ENCODE measurements around the gene ATRIP.

ATRIP gene

DNA sequence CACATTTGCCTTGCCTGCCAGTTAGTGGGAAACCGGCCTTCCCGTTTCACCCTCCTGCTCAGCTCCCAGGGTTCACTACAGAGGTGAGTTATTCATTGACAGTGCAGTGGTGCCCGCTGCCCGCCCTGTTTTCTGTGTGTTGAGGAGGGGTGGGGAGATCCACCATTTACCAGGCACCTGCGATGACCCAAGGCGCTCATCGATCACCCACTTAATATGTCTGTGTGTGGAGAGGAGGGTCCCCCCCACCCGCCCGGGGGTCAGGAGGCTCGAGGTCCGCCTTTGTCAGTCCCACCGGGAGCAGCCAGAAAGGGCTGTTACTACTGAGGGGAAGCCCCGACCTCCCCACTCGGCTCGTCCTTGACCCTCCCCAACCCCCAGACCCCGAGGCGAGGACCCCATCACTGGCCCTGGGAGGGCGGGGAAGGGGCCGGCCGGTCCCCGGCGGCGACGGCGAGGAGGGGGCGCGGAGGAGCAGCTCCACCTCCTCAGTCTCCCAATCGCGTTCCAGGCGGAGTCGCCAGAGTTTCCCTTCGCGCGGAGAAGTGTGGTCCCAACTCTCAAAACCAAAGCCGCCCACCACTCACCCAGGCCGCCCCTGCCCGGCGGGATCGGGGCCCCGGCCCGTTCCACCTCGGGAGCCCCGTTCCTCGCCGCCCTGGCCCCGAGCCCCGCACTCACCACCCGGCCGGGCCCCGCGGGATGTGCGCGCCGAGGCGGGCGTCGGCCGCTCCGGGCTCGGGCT is 17.8 kb upstream of the ATRIP start:
- WGBS, 2 donors (ENCODE audit: extremely low coverage in 2 of 2, insufficient read length in 2 of 2, insufficient replicate concordance in 1 of 2): no CpG with 5 or more reads among the region's 60 CpGs
- Histone ChIP-seq H4K8ac (ENCODE audit: low read depth, low read length) (no peak overlapping the region), H3K79me1 (ENCODE audit: low read depth, low read length) (peaks cover 29% of the 10 kb centered on the region), H3K23ac (ENCODE audit: low read depth, low read length, poor library complexity) (no peak overlapping the region), H3K4me2 (ENCODE audit: insufficient read depth, low read length, poor library complexity, severe bottlenecking) (peak overlapping the region; percentile 84), H3K27ac (replicated peaks; ENCODE audit: low read length) (peak overlapping the region; percentile 92), H3K18ac (ENCODE audit: low read length) (peak overlapping the region; percentile 93), H2BK5ac (ENCODE audit: low read length) (peak overlapping the region; percentile 91), H3K4me3 (ENCODE audit: low read length in 2 of 2) (peak overlapping the region; percentile 77 to 84), H3K4ac (ENCODE audit: low read length) (no peak overlapping the region), H3K14ac (ENCODE audit: low read length) (no peak overlapping the region), H2AFZ (ENCODE audit: low read length) (peak overlapping the region; percentile 88), H3K4me1 (ENCODE audit: control insufficient read depth in 2 of 2, insufficient read depth in 1 of 2, low read depth in 1 of 2, low read length in 2 of 2) (peaks cover 23 to 44% of the 10 kb centered on the region in 2 donors), H3K9me3 (replicated peaks in 1 of 2; ENCODE audit: control insufficient read depth in 2 of 2, insufficient read depth in 1 of 2, low read depth in 1 of 2, low read length in 2 of 2) (no peaks in the 10 kb centered on the region), H3K36me3 (replicated peaks in 1 of 2; ENCODE audit: control insufficient read depth in 2 of 2, insufficient read depth in 2 of 2, low read length in 2 of 2) (peaks cover 13 to 63% of the 10 kb centered on the region in 2 donors), H2BK15ac (ENCODE audit: low read length) (no peak overlapping the region), H4K91ac (ENCODE audit: low read depth, low read length, poor library complexity) (peak overlapping the region; percentile 50), H3K9ac (ENCODE audit: low read depth, low read length, poor library complexity) (peak overlapping the region; percentile 78), H2BK12ac (ENCODE audit: low read length) (no peak overlapping the region), H2AK5ac (ENCODE audit: low read depth, low read length) (peak overlapping the region; percentile 13), H2BK120ac (ENCODE audit: low read depth, low read length) (no peak overlapping the region), H3K27me3 (ENCODE audit: control insufficient read depth in 3 of 3, insufficient read depth in 3 of 3, low read depth in 1 of 3, low read length in 3 of 3) (no peaks in the 10 kb centered on the region)
- DNase-seq (ENCODE audit: low spot score): no peak

GRCh38 chr3:48429317-48429959 is 17.1 kb upstream of the ATRIP start:
- Histone ChIP-seq H3K4ac (ENCODE audit: low read length) (no peak overlapping the region), H3K27ac (replicated peaks; ENCODE audit: low read length) (peak overlapping the region; percentile 92), H3K4me2 (ENCODE audit: insufficient read depth, low read length, poor library complexity, severe bottlenecking) (peak overlapping the region; percentile 84), H3K18ac (ENCODE audit: low read length) (peak overlapping the region; percentile 93), H3K14ac (ENCODE audit: low read length) (no peak overlapping the region), H2AK5ac (ENCODE audit: low read depth, low read length) (peak overlapping the region; percentile 88), H4K8ac (ENCODE audit: low read depth, low read length) (peak overlapping the region; percentile 68), H2BK120ac (ENCODE audit: low read depth, low read length) (peak overlapping the region; percentile 78), H3K36me3 (replicated peaks in 1 of 2; ENCODE audit: control insufficient read depth in 2 of 2, insufficient read depth in 2 of 2, low read length in 2 of 2) (peaks cover 15 to 63% of the 10 kb centered on the region in 2 donors), H3K23ac (ENCODE audit: low read depth, low read length, poor library complexity) (peak overlapping the region; percentile 12), H3K4me3 (ENCODE audit: low read length in 2 of 2) (peak overlapping the region; percentile 77 to 84), H3K79me1 (ENCODE audit: low read depth, low read length) (peaks cover 23% of the 10 kb centered on the region), H2BK5ac (ENCODE audit: low read length) (peak overlapping the region; percentile 91), H2BK15ac (ENCODE audit: low read length) (no peak overlapping the region), H4K91ac (ENCODE audit: low read depth, low read length, poor library complexity) (peak overlapping the region; percentile 50), H3K27me3 (ENCODE audit: control insufficient read depth in 3 of 3, insufficient read depth in 3 of 3, low read depth in 1 of 3, low read length in 3 of 3) (no peaks in the 10 kb centered on the region), H3K4me1 (ENCODE audit: control insufficient read depth in 2 of 2, insufficient read depth in 1 of 2, low read depth in 1 of 2, low read length in 2 of 2) (peaks cover 23 to 47% of the 10 kb centered on the region in 2 donors), H3K9ac (ENCODE audit: low read depth, low read length, poor library complexity) (peak overlapping the region; percentile 94), H2BK12ac (ENCODE audit: low read length) (peak overlapping the region; percentile 36), H2AFZ (ENCODE audit: low read length) (peak overlapping the region; percentile 88), H3K9me3 (replicated peaks in 1 of 2; ENCODE audit: control insufficient read depth in 2 of 2, insufficient read depth in 1 of 2, low read depth in 1 of 2, low read length in 2 of 2) (no peaks in the 10 kb centered on the region)
- peak; percentile 76 for DNase-seq (ENCODE audit: low spot score)
- WGBS, 2 donors (ENCODE audit: extremely low coverage in 2 of 2, insufficient read length in 2 of 2, insufficient replicate concordance in 1 of 2): no CpG with 5 or more reads among the region's 86 CpGs

DNA sequence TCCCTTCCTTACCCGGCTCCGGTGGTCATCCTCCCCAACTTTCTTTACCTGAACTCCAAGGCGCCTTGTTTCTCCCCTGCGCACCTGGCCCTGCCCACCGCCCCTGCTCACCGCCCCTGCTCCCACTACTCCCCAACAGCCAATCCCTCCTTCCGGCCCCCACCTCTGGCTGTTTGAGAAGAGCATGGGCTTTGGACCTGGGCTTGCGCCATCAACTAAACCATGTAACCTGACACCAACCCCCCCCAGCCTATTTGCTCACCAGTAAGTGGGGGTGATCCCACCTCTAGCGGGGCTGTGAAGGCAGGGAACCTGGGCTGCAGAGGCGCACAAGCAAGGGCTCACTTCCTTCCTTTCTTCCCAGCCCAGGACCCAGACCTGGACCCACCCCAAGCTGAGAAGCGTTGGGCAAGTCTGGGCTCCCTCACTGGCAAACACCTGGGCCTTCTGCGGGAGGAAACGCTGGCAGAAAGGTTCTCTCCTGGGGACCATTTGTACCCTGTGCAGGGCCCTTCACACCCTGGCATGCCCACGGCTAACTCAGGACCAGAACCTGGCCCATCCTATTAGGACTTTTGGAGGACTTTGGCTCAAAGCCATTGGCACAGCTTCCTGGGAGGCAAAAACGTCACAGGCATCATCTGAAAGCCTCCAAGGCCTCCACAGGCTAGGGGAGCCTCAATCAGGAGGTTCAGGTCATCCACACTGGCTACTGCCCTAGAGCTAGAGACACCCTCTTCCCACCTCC is 16.4 kb upstream of the ATRIP start, which contains the start of gene PLXNB1:
PLXNB1 (minus strand) TSS at position 127 of the 748 bp plus-strand sequence. CDS start 5,475 bp downstream, outside the sequence.
- no CpG with 5 or more reads among the region's 15 CpGs for WGBS, 2 donors (ENCODE audit: extremely low coverage in 2 of 2, insufficient read length in 2 of 2, insufficient replicate concordance in 1 of 2)
- Histone ChIP-seq H3K14ac (ENCODE audit: low read length) (no peak within 1 kb of the TSS), H3K23ac (ENCODE audit: low read depth, low read length, poor library complexity) (peak within 1 kb of the TSS; percentile 12), H2BK5ac (ENCODE audit: low read length) (peak within 1 kb of the TSS; percentile 91), H3K9me3 (replicated peaks in 1 of 2; ENCODE audit: control insufficient read depth in 2 of 2, insufficient read depth in 1 of 2, low read depth in 1 of 2, low read length in 2 of 2) (no peaks in the 10 kb centered on the region), H3K4me2 (ENCODE audit: insufficient read depth, low read length, poor library complexity, severe bottlenecking) (peak within 1 kb of the TSS; percentile 84), H3K4me1 (ENCODE audit: control insufficient read depth in 2 of 2, insufficient read depth in 1 of 2, low read depth in 1 of 2, low read length in 2 of 2) (peaks cover 23 to 47% of the 10 kb centered on the region in 2 donors), H2AK5ac (ENCODE audit: low read depth, low read length) (peak within 1 kb of the TSS; percentile 88), H3K9ac (ENCODE audit: low read depth, low read length, poor library complexity) (peak within 1 kb of the TSS; percentile 94), H4K8ac (ENCODE audit: low read depth, low read length) (peak within 1 kb of the TSS; percentile 73), H3K27ac (replicated peaks; ENCODE audit: low read length) (peak within 1 kb of the TSS; percentile 92), H2AFZ (ENCODE audit: low read length) (peak within 1 kb of the TSS; percentile 88), H3K4me3 (ENCODE audit: low read length in 2 of 2) (peak within 1 kb of the TSS; percentile 77 to 84), H3K79me1 (ENCODE audit: low read depth, low read length) (peaks cover 22% of the 10 kb centered on the region), H3K27me3 (ENCODE audit: control insufficient read depth in 3 of 3, insufficient read depth in 3 of 3, low read depth in 1 of 3, low read length in 3 of 3) (no peaks in the 10 kb centered on the region), H3K36me3 (replicated peaks in 1 of 2; ENCODE audit: control insufficient read depth in 2 of 2, insufficient read depth in 2 of 2, low read length in 2 of 2) (peaks cover 16 to 61% of the 10 kb centered on the region in 2 donors), H3K4ac (ENCODE audit: low read length) (no peak within 1 kb of the TSS), H4K91ac (ENCODE audit: low read depth, low read length, poor library complexity) (peak within 1 kb of the TSS; percentile 50), H2BK12ac (ENCODE audit: low read length) (peak within 1 kb of the TSS; percentile 36), H3K18ac (ENCODE audit: low read length) (peak within 1 kb of the TSS; percentile 93), H2BK15ac (ENCODE audit: low read length) (peak within 1 kb of the TSS; percentile 34), H2BK120ac (ENCODE audit: low read depth, low read length) (peak within 1 kb of the TSS; percentile 78)
- DNase-seq (ENCODE audit: low spot score): peak; percentile 67
